GM19328 (cell line): ENCODE measurements around the gene PIGT.

Source experiments
- ATAC-seq: cut with Tn5 transposase; IDR thresholded peaks from one replicate; pipeline ENCODE4 v1.9.1; 2021; ENCODE audit warnings: mild to moderate bottlenecking, moderate library complexity; ENCODE audit not compliant: unreplicated experiment

The PIGT gene

GRCh38 chr20:45400346-45401031, 15.5 kb upstream of the PIGT start:
- ATAC-seq, result no peak

- no peak for ATAC-seq
These were observed 13.0 kb upstream of the PIGT start for GRCh38 chr20:45402946-45403345.

DNA sequence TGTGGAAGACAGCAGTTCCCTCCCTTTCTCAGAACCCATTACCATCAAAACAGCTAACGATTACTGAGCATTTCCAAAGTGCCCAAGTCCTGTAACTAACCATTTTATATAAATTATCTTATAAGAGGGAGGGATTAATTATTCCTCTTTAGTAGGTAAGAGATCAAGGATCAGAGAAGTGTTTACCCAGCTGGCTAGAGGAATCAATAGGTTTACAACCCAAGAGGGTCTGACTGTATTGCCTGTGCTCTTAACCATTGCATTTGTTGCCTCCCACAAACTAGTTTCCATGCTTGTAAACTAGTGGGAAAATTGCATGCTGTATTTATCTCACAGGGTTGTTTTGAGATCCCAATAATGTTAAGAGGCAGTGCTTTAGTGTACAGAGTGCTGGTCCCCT, 11.5 kb upstream of the PIGT start:
- no peak for ATAC-seq

DNA sequence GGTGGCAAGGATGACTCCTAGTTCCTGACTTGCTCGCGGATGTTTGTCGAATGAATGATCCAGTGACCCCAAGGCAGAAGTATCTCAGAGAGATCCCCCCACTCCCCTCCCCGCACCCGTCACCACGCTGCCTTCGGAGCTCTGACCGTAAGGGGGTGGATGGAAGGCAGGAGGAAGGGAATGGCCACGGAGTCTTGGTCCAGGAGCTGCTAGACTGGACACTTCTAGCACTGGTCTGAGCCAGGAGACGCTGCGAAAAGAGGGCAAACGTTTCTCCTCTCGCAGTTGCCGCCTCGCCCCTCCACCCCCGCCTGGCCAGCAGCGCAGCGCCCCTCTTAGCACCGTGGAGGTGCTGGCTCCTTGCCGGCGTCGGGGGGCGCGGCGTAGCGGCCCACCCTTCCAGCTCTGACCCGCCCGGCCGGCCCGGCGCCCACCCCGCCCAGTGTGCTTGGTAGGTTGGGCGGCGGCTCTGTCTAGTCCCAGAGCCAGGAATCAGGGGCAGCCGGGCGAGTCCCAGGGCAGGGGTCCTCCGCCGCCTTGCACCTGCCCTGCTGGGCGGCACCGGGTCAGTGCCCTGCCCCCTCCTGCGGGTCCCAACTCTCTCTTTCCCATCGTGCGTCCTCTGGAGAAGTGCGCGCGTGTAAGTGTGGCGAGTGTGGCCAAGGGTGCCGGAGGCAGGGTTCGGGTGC, 10.2 kb upstream of the PIGT start:
- ATAC-seq, result no peak

DNA sequence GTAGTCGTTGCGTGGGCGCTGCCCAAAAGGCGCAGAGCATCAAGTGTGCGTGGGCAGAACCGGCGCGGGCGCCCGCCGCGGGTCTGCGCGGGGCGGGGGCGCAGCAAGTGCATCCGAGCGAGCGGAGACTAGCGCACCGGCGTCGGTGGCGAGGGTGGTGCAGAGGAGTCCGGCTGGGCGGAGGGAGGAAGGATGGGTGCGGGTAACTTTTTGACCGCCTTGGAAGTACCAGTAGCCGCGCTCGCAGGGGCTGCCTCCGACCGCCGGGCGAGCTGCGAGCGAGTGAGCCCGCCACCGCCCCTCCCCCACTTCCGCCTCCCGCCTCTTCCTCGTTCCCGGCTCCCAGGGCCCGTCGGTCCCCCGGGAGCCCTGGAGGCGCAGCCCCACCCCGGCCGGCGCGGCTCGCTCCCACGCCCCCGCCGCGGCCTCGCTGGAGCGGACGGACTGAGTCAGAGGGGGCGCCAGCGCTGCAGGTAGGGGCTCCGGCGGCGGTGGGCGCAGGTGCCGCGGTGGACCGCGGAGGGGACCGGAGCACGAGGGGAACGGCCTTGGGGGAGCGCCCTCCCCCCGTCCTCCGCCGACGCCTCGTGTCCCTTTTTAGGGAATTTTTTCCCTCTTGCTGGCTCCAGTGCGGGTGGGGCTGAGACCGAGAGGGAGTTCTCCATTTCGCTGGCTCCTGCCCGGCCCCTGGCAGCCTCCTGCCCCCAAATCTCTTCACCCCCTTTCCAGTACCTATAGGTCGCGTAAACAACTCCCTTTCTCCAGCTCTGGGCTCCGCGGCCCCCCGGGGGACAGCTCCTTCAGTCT, 9.5 kb upstream of the PIGT start:
- no peak for ATAC-seq

DNA sequence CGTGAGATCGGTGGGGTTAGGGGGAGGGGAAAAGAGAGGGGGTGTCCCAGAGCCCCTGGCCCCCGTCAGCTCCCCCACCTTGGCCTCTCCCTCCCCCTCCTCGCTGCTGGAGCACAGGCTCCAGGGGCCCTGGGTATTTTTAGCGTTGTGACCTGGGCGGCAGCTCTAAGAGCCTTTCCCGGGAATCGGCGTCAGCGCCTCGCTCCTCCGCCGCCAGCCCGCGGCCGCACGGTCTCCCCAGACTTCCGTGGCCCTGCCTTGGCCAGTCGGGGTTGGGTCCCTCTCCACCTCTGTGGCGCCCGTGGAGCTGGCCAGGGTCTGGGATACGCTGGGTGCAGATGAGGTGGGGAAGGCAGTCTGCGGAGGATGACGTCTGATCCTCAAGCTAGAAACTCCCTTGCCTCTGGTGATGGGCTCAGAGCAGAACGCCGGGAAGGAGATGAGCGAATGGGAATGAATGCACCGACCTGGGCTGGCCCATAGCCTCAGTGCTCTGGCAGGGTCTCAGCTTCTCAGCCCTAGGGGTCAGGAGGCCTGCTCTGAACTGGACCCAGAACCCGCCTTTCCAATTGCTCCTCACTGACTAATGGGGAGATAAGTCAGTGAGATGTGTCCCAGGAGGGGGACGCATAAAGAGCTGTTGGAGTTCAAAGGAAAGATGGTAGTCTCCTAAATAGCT, 8.7 kb upstream of the PIGT start:
- no peak for ATAC-seq

GRCh38 chr20:45407783-45408645, 7.9 kb upstream of the PIGT start, which contains the start of gene DBNDD2:
Gene DBNDD2 (plus strand): TSS chr20:45408289. CDS start chr20:45408468, 179 bp downstream.
- ATAC-seq, result no peak

DNA sequence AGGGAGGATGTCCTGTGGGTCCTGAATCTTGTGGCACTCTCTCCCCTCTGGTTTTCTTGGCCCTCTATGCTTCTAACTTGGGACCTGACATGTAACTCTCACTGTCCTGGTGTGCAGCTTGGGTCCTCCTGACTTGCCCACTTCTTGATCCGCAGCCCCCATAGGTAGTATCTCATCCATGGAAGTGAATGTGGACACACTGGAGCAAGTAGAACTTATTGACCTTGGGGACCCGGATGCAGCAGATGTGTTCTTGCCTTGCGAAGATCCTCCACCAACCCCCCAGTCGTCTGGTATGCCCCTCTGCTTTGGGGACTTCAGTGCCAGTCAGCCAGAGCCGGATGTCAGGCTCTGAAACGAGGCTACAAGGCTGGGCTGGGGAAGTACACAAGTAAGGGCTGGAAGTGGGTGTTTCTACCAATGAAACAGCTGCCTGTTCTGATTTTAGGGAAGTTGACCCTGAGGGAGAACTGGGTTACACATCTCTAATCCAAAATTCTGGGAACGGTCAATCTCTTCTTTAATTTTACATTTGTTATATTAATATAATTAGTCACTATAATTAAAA, 7.2 kb upstream of the PIGT start:
- ATAC-seq, result no peak

DNA sequence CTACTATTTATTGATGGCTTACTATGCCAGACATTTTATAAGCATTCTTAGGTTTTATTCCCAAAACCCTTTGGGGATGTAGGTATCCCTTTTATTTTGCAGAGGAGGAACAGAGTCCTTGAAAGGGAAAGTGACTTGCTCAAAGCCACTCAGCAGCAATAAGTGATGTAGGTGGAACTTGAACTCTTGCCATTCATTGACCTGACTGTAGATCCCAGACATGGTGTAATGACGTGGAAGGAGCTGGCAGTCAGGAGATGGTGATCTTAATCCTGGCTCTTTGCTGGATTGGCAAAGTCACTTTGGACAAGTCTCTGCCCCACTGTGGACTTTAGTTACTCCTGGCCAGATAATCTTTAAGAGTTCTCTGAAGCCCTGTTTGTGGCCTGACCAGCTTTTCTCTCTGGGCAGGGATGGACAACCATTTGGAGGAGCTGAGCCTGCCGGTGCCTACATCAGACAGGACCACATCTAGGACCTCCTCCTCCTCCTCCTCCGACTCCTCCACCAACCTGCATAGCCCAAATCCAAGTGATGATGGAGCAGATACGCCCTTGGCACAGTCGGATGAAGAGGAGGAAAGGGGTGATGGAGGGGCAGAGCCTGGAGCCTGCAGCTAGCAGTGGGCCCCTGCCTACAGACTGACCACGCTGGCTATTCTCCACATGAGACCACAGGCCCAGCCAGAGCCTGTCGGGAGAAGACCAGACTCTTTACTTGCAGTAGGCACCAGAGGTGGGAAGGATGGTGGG, 6.2 kb upstream of the PIGT start:
- no peak for ATAC-seq

DNA sequence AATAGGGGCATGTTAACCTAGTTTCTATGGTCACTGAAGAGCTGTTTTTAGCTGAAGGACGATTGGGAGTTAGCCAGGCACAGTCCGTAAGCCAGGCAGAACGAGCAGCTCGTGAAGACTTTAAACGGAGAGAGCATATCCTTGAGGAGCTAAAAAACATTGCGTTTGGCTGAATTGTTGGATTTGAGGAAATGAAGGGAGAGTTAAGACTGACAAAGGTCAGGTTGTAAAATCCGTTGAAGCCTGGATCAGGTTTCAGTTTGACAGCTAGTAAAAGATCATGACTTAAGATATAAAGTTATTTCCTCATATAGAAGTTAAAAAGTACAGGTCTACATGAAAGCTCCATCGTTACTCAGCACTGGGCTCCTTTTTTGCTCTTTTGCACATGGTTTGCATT, 5.1 kb upstream of the PIGT start:
- no peak for ATAC-seq

GRCh38 chr20:45412653-45413052, 3.3 kb upstream of the PIGT start:
- ATAC-seq, result no peak

DNA sequence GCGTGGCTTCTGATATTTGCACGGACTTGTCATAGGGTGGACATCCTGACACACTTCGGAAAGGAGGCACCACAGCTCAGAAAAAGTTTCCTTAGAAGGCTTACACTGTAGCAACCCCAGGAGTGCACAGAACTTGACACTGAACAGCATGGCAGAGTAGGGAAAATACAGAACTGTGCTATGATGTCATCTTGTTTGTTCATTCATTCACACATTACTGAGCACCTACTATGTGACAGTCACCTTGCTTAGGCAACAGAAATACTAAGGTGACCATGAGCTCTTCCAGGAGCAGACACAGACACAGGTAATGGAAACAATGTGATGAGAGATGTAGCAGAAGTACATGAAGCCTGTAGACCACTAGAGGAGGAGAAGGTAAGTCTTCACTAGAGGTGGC, 2.5 kb upstream of the PIGT start:
- ATAC-seq, result no peak

DNA sequence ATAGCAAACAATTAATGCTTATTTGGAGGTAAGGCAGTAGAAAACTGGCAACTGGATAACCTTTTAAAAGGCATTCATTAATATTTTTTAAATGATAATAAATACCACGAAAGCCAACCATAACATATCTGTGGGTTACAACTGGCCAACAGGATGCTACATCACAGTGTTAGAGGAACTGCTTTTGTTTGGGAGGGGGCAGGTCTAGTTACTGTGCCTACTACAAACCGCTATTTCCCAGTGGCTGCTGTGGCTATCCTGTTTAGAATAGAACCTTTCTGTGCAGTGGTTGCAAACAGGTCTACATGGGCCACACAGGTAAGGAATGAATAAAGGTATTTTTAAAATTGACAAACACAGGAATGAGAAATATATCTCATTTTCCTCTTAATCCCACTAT, 976 bp downstream of the PIGT start:
- no peak for ATAC-seq

GRCh38 chr20:45419188-45420091, 3.5 kb downstream of the PIGT start:
- peak; percentile 74 for ATAC-seq

DNA sequence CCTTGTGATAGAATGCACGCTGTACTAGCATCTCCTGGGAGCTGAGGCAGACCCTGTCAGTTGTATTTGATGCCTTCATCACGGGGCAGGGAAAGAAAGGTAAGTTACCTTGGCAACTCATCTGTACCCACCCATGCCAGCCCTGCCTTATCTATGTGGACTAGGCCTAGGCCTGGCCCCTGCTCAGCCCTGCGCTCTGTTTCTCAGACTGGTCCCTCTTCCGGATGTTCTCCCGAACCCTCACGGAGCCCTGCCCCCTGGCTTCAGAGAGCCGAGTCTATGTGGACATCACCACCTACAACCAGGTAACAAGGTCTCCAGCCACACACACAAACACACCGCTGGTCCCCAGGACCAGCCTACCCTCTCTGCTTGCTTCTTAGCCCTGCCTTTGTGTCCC, 4.2 kb downstream of the PIGT start:
- no peak for ATAC-seq

DNA sequence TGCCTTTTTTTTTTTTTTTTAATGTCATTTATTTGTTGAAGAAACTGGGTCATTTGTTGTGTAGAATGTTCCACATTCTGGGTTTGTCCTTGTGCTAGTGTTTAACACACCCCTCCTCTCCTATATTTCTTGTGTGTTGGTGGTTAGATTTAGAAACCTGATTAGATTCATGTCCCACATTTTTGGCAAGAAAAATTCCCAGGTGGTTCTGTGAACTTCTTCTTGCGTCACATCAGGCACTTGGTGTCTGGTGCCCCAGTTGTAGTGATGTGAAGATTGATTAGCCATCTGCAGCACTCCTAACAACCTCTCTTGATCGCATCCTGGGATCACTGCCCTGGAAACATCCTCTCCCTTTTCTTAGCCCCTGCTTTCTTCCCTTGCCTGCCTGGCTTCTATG, 7.8 kb downstream of the PIGT start:
- ATAC-seq, result no peak

- ATAC-seq, result no peak
These were observed 9.6 kb downstream of the PIGT start for GRCh38 chr20:45425561-45425960.

GRCh38 chr20:45426320-45427016, 10.5 kb downstream of the PIGT start:
- no peak for ATAC-seq
